GM19035 (cell line): ENCODE data around the gene PSPN.

Source experiments
- ATAC-seq: cut with Tn5 transposase; IDR thresholded peaks from one replicate; pipeline ENCODE4 v1.9.1; 2021; ENCODE audit not compliant: unreplicated experiment

Gene PSPN, protein sequence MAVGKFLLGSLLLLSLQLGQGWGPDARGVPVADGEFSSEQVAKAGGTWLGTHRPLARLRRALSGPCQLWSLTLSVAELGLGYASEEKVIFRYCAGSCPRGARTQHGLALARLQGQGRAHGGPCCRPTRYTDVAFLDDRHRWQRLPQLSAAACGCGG

DNA sequence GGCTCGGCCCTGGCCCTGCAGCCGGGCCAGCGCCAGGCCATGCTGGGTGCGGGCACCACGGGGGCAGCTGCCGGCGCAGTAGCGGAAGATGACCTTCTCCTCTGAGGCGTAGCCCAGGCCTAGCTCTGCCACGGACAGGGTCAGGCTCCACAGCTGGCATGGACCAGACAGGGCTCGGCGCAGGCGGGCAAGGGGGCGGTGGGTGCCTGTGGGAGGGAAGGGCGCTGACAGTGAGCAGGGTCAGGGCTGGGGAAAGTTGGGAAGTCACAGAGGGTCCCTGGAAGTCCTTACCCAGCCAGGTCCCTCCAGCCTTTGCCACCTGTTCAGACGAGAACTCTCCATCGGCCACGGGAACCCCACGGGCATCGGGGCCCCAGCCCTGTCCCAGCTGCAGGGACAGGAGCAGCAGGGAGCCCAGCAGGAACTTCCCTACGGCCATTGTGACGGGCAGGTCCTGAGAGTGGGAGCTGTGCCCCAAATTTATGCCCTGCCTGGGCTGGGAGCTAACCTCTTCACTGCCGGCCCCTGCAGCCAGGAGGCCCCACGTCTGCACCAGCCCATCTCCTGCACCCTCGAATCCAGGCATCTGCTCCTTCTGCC lies at the start of gene PSPN:
Gene PSPN, minus strand, starts transcription at position 523 of the 600 bp plus-strand sequence. Its CDS starts 84 bp downstream, at position 439.
- no peak for ATAC-seq

DNA sequence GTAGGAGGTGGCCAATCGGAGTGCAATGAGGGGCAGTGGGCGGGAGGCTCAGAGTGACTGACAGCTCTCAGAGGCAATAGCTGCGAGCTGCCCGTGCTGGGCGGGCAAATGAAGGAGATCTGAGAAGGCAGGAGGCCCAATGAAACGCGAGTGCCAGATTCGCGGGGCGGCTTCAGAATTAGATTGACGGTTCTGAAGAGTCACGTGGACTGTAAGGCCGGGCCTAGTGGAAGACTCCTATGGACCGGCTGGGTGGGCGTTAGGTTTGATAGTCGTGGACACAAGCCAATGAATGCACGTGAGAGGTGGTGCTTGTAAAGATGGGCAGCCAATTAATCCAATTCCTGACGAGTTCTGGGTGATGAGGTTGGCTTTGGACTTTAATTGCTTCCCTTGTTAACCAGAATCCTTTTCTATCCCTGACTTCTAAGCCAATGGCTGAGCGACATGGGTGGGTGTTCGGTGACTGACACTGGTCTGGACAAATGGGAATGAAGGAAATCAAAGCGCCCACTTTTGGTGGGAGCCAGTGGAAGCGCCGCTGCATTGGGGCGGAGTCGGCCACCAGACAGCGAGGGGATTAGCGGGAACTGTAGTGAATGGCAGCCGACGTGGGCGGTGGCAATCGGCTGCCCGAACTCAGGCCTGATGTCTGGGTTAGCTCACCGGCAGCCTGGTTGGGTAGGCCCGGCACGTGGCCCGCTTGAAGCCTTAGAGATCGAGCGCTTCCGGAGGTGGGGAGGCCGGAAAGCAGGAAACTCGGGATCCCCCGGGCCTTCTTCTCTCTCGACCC lies 49.4 kb upstream of the PSPN start:
- peak; percentile 89 for ATAC-seq

- ATAC-seq, result no peak
These were observed 48.6 kb upstream of the PSPN start, which contains the start of gene KHSRP for GRCh38 chr19:6424195-6424938. Gene KHSRP, minus strand, starts transcription at chr19:6424811. Its CDS starts 110 bp downstream, at chr19:6424701.

DNA sequence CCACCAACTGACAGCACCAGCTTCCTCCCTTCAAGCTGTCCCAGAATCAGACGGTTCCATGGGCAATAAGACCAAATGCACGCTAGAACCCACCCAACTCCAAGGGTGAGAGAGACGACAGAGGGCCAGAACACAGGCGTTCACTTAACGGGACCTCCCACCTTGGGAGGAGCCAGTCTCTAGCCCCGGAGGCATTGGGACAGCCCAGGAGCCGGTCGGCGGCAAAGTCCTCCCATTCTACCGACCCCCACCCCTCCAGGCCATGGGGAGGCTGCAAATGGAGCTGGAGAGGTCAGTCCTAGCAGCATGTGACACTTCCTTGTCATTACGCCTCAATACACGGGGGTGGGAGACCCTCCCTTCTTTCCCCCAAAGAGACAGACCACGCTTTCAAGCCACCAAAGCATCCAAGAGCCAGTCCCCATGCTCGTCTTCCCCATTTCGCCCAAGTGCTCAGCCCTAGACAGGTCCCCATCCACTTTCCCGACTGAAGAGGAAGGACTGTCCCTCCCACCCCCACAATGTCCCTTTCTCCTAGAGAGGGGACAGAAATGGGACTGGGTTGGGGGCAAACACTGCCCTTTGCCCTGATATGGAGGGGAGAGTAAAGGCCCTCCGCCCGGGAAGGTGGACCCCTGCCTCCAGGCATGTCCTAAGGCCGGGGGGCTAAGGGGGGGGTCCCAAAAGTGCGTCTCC lies 47.9 kb upstream of the PSPN start:
- no peak for ATAC-seq

DNA sequence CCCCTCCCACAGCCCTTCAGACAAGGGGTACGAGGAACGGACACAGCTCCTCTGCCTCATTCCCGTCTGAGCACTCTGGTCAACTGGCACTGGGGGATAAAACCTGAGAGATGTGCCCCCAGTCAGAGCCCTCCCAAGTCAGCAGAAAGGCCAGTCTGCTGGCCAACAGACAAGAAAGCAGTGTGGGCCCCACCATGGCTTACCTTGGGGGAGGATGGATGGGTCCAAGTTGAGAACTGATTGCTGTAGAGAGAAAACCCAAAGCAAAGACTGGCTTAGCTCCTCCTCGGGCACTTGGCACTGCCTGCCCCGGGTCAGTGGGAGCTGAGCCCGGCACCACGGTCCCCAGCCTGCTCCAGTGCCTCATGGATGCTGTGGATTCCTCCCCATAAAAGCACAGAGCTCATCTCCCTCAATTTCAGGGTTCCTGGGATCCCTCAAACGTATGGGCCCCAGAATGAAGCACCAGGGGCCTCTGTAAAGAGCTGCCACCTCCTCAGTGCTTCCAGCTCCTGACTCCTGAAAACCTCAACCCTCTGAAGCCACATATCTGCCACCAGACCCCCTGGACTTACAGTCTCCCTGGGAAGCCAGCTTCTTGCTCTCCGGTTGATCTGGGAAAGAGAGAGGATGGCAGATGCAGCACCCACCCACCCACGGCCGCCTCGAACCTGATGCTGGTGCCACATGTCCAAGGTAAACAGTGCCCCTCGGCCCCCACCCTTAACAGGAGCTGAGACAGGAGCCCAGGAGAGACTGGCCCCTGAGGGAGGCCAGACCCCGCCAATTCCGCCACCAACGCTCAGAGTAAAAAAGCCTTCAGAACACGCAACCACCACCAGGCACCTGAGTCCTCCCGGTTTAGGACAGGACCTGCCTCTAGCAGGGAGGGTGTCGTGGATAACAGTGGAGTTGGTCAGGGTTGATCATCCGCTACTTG lies 45.6 kb upstream of the PSPN start:
- ATAC-seq, result no peak

GRCh38 chr19:6418562-6418932 lies 42.8 kb upstream of the PSPN start:
- no peak for ATAC-seq

DNA sequence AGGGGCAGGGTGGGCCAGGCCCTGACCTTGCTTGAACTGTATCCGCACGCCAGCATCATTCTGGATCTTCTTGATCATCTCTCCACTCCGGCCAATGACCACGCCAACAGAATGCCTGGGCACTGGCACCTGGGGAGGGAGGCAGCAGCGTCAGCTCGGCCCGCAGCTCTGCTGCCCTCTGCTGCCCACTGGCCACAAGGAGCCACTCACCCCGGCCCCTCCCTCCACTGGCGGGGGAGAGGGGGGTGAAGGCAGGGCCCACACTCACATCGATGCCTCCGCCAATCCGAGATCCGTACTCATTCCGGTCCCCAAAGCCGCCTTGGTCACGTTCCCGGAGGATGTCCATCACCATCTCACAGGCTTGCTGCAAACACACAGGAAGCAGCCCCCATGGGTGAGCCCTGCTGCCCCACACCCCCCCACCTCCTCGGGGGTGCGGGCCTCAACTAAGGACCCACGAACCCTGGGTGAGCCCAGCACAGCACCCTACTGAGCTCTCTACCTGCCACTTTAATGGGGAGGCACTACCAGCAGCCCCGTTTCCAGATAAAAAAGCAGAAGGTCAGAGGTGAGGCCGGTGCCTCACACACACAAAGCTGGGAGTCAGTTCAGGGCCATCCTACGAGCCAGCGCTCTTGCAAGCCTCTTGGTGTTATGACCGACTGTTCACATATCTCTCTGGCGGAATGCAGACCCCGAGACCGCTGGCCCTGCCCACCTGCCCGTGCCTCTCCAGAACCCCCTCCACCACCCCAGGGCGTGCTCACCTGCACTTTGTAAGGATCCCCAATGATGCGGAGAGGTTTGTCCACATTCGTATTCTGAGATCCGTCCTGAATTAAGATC lies 42.2 kb upstream of the PSPN start:
- no peak for ATAC-seq

DNA sequence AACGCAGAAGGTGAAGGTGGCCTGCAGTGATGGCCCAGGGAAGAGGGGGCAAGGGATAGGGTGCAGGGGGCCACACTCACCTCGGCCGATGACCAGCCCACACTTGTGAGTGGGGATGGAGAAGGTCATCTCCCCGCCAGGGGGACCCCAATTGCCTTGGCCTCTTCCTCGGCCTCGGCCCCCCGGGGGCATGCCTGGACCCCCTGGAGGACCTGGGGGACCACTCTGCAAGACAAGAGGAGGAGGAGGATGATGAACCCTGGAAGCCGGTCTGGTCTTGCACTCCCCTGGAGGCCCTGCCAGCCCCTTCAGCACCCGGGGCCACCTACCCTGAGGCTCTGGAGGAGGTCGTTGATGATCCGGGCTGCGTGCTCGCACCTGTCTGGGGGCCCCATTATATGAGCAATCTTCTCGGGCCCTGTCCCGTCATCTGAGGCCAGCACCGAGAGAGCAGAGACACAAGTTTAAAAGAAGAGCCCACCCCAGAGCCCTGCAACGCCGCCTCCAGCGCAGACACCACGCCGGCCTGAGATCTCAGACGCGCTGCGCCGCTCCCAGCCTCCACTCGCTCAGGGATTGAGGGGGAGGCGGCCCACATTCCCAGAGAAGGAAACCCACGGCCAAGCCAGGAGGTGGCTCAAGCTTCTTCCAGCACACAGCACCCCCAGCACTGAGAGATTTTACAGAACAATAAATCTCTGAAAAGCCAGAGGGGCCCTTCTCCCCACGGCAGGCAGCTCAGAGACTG lies 41.1 kb upstream of the PSPN start:
- ATAC-seq, result no peak

DNA sequence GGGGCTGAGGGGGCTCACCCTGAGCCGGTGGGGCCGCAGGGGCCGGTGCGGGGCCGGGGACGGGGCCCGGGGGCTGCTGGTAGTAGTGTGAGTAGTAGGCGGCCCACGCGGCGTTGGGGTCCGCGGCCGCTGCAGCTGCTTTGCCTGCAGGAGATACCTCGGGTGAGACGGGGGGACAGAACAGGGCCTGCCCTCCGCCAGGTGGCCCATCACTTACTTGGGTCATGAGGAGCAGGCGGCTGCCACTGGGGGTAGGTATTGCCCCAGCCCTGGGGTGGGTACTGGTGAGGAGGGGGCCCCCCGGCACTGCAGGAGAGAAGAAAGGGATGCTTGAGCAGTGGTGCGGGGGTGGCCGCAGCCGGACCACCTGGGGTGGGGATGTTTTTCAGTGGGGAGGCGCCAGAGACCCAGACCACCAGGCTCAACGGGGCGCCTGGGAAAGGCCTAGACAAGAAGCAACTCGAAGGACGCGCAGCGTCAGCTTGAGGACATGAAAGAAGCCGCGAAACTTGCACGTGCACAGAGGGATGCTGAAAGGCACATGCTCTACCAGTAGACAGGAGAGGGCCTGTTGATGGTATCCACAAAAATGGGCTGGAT lies 40.0 kb upstream of the PSPN start:
- no peak for ATAC-seq

- no peak for ATAC-seq
These were observed 39.3 kb upstream of the PSPN start for GRCh38 chr19:6414793-6415590.

DNA sequence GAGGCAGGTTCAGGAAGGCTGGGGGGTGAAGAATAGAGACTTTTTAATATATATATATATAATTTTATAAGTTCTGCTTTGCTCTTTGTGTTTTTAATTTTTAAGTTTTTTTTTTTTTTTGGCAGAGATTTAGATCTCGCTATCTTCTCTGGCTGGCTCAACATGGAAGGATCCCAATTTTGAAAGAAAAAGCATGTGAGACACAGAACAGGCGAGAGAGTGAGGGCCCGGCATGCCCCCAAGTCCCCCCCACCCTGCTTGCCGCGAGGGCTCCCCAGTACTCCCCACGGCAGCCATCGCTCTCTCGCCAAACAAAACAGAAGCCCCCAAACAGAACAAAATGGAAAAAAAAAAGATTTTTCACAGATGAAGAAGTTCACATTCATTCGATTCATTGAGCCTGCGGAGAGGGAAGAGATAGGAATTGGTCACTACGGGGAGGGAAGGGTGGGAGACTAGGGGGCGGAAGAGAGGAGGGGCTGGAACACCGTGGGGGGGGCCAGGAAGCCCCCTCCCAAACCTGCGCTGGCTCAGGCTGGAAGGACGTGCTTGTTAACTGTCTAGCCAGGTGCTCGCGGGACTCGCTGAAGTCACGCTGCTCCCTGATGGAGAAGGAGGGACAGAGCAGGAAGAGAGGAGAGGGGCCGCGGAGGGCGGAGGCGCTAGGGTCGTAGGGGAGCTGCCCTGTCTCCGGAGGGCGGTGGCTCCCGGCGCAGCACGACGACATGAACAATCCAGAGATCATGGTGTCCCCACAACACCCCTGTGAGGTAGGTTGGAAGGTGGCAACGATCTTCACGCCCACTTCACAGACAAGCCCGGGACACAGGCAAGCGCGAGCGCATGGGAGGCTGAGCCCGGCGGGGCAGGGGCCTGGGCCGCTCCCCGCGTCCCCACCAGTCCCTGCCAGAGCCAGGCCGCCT lies 38.2 kb upstream of the PSPN start:
- no peak for ATAC-seq

GRCh38 chr19:6413291-6413690 lies 37.6 kb upstream of the PSPN start:
- no peak for ATAC-seq

- ATAC-seq, result no peak
These were observed 36.8 kb upstream of the PSPN start for GRCh38 chr19:6412447-6413091.

DNA sequence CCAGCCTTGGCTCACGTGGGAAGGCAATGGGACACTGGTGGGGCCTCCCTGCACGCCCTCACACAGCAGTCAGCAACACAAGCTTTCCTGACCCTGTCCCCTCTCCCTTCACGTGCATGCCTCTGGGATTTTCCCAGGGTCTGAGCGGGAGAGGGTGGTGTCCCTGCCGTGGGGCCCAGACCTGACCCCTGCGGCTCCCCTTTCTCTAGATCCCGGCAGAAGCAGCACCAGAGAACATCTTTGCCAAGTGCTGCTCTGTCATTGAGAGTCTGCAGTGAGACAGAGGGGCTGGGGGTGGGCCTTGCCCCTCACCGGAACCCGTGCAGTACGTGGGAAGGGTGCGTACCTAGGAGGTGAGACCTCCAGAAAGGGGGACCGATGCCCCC lies 36.3 kb upstream of the PSPN start:
- ATAC-seq, result no peak

GRCh38 chr19:6409346-6409745 lies 33.6 kb upstream of the PSPN start:
- ATAC-seq, result no peak

DNA sequence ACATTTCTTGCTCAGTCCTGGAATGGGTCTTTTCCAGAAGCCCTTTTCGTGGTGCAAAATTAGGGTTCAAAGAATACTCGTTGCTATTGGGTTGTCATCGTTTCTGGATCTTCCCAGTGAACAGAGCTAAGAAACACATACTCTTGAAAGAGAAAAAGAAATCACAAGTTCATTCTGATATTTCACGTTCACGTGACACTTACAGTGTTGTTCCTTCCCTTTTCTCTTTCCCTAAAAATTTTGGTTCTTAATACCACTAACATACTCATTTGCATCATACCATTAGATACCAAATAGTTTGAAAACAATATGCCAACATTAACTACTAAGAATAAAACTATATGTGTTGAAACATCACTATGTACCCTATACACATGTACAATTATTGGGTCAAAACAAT lies 30.7 kb upstream of the PSPN start:
- no peak for ATAC-seq
